ENCODE measurements around the gene HNMT.
"Not testable (repeated sequence)": the region's sequence is repeated elsewhere in the genome, so short reads cannot be mapped to it uniquely, and the experiment has no call there.

HNMT gene

DNA sequence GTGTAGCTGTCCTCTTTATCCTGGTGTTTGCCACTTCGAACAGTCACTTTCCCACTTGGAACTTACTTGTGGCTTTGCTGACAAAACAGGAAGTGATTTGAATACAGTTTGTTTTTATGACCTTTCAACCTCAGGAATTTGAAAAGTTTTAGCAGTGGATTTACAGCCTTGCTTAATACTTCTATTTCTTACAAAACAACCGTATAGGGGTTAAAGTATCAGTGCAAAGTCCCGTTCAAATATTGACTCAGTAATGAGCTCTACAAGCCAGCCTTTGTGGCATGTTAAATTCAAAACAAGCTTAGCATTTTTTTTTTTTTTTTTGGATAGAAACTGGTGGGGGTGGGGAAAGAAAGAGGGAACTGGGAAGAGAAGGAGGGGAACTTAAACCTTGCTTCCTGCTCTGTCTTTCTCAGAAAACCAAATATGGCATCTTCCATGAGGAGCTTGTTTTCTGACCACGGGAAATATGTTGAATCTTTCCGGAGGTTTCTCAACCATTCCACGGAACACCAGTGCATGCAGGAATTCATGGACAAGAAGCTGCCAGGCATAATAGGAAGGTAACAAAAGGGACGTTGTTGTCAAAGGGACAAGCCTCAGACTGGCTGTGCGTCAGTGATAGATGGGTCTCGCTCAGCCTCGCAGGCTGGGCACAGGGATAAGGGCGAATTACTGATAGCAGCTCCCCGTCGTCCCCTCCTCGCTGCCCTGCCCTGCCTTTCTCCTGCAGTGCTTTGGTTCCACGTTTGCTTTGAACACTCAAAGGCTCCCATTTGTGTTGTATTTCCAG lies at the start of gene HNMT:
TSS of gene HNMT (plus strand) at position 408 of the 793 bp plus-strand sequence. CDS start at position 427, 19 bp downstream.
- H3K4me3 ChIP-seq (ENCODE audit: low read depth, low read length), result peak within 1 kb of the TSS; percentile 67
- TF ChIP-seq, protein P1, sequence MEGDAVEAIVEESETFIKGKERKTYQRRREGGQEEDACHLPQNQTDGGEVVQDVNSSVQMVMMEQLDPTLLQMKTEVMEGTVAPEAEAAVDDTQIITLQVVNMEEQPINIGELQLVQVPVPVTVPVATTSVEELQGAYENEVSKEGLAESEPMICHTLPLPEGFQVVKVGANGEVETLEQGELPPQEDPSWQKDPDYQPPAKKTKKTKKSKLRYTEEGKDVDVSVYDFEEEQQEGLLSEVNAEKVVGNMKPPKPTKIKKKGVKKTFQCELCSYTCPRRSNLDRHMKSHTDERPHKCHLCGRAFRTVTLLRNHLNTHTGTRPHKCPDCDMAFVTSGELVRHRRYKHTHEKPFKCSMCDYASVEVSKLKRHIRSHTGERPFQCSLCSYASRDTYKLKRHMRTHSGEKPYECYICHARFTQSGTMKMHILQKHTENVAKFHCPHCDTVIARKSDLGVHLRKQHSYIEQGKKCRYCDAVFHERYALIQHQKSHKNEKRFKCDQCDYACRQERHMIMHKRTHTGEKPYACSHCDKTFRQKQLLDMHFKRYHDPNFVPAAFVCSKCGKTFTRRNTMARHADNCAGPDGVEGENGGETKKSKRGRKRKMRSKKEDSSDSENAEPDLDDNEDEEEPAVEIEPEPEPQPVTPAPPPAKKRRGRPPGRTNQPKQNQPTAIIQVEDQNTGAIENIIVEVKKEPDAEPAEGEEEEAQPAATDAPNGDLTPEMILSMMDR (IDR thresholded peaks at IDR 0.05; ENCODE audit: low read depth, low read length), result no peak

DNA sequence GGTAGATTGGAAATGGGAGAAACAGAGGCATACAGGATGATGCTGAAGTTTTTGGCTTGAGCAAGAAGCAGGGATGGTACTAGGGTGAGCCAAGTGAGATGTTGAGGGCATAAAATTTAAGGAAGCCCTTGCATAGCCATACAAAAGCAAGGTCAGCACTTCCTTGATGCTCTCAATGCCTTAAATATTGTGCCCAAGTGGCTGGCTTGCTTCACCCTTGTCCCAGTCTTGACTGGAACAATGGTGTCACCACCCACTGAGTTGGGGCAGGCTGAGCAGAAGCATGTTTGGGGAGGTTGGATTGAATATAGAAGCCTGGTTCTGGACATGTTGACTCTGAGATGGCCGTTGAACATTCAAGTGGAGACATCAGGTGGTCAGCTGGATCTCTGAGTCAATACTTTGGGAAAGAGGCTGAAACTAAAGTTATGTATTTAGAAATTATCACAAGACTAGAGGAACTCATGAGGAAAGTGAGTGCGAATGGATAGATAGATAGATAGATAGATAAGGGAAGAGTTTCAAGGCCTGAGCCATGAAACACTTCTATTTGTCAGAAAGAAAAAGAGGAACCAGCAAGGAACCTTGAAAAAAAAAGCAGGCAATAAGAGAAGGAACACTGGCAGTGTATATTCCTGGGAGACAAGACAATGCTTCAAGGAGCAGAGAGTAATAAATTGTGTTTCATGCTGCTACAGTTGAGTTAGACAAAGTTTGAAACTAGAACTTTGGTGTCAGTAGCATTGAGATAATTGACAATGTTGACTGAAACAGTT lies 43.0 kb upstream of the HNMT start:
- TF ChIP-seq, protein P1 (IDR thresholded peaks at IDR 0.05; ENCODE audit: low read depth, low read length), result no peak
- no peak overlapping the region for H3K4me3 ChIP-seq (ENCODE audit: low read depth, low read length)

DNA sequence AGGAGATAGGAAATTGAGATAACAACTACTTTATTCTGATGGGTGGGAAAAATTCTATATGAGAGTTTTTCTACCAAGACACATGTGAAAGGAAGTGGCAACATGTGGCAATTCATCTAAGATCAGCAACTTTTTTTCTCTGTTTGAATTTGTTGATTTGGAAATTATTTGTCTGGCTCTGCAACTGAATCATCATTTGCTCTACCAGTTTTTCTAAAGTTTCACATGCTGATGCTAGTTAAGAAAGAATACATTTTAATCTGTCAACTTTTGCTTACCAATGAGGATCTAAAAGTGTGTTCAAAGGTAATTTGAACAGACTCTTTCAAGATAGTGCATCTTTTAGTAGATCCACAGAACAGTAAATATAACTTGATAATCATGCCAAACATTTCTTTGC lies 42.1 kb upstream of the HNMT start:
- H3K4me3 ChIP-seq (ENCODE audit: low read depth, low read length), result not testable (repeated sequence)

DNA sequence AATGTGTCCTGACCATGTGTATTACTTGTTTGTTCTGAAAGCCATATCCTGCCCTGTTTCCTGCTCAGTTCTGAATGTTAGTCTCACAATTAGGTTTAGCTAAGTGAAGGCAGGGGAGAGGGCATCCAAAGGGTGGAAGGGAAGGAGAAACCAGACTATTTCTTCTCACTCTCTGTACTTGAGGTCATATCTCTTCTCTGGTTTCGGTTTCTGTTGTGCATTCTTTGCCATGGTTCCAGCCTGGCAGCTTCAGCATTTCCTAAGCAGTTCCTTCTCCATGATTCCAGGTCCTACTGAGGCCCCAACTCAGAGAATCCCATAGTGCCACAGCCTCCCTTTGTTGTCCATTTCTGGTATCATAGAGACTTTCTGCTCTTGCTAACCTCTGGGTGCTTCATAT lies 40.3 kb upstream of the HNMT start:
- TF ChIP-seq, protein P1 (IDR thresholded peaks at IDR 0.05; ENCODE audit: low read depth, low read length), result no peak
- H3K4me3 ChIP-seq (ENCODE audit: low read depth, low read length), result no peak overlapping the region

DNA sequence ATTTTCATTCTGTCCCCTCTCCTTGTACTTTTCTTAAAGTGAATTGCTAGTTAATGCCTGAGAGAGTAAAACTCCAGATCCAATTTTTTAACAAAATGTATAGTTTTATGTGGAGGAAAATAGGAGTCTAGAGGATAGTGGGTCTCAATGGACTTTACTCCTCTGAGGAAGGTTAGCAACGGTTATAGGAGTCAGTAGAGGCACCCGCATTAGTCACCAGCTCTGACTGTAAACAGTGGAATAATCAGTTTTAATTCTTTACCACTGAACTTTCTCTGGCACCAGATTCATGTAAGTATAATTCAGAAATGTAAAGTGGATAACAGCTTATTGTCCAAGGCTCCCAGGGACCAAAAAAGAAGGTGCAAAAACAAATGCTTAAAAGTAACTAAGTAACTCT lies 38.7 kb upstream of the HNMT start:
- TF ChIP-seq, protein P1 (IDR thresholded peaks at IDR 0.05; ENCODE audit: low read depth, low read length), result no peak
- H3K4me3 ChIP-seq (ENCODE audit: low read depth, low read length), result no peak overlapping the region

DNA sequence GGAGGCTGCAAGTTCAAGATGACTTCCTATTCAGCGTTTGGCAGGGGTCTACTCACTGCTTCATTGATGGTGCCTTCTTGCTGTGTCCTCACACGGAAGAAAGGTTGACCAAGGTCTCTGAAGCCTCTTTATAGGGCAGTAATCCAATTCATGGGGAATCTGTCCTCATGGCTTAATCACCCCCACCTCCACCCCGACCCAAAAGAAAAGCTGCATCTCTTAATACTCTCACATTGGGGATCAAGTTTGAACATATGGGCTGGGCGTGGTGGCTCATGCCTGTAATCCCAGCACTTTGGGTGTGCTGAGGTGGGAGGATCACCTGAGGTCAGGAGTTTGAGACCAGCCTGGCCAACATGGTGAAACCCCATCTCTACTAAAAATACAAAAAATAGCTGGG lies 36.4 kb upstream of the HNMT start:
- no peak overlapping the region for H3K4me3 ChIP-seq (ENCODE audit: low read depth, low read length)
- TF ChIP-seq, protein P1 (IDR thresholded peaks at IDR 0.05; ENCODE audit: low read depth, low read length), result no peak

DNA sequence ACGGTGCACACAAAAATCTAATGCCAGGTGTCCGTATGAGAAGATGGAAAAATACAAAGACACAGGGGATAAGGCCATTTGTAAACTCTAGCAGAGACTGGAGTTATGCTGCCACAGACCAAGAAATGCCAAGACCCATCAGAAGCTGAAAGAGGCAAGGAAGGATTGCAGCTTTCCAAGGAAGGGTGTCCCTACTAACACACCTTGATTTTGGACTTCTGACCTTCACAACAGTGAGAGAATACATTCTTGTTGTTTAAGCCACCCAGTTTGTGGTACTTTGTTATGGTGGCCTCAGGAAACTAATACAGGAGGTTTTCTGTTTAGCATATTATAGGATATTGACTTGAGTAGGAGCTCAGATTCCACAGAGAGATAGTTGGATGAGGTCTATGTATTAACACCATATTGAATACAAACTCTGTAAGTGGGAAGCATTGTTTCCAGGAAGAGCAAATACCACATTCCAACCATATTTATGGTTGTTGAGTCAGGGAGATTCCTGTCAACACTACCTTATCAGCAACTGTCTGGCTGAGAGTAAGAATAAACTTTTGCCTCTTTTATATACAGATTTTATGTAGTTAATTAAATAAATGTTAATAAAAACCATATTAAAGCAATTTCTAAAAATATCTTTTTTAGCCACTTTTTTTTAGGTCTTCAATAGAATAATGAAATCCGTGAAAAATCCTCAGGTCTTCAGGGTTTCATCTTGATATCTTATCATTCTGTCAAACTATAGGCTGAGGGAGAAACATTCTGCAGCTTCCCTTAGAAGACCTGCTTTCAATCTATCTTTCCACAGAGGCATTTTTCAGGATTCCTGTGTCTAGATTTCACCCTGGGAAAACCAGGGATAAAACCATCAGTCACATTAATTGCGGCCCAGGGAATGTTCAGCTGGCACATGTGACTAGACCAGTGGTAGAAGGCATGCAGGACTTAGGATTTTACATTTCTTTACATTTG lies 35.4 kb upstream of the HNMT start:
- TF ChIP-seq, protein P1 (IDR thresholded peaks at IDR 0.05; ENCODE audit: low read depth, low read length), result no peak

More for the DNA sequence above, 35.4 kb upstream of the HNMT start:
- H3K4me3 ChIP-seq (ENCODE audit: low read depth, low read length), result no peak overlapping the region
